Measurements from ENCODE around the gene VAV1. TPM values are rescaled to one million over a fixed set of nuclear protein-coding genes. Genes with fewer than 3 reads are reported as not detected.

The VAV1 gene
- total and polyA plus RNA-seq, 2 of the 13 experiments (the other 11 are each of a cell fraction or from before 2014, with no cell fraction given), result not detected

DNA sequence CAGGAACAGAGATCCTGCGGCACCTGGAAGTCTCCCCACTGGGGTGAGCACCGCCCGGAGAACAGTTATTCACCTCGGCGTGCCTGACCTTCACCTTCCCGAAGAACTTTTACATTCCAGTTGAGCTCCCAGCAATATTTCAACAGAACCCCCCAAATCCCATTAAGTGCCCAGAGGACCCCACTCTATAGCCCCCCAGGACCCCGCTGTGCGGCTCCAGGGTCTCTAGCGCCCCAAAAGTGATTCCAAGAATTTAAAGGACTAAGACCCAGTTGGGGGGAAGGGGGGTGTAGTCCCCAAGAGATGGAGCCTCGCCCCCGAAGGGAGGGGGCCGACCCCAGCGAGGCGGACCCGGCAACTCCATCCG is 35.6 kb upstream of the VAV1 start (continued):
- TF ChIP-seq CREM (IDR thresholded peaks at IDR 0.05), result no peak
- TF ChIP-seq CREM (CRISPR knock-in tag; IDR thresholded peaks at IDR 0.05), result no peak
- 0 out of 2 replicates have a peak, but pooled peaks have one; percentile 67 for TF ChIP-seq ZNF430 (CRISPR knock-in tag; IDR thresholded peaks at IDR 0.05)
- TF ChIP-seq ZSCAN9 (CRISPR knock-in tag; IDR thresholded peaks at IDR 0.05; ENCODE audit: borderline replicate concordance), result 0 out of 2 replicates have a peak, but pooled peaks have one; percentile 5
- no peak for TF ChIP-seq CENPBD1 (CRISPR knock-in tag; IDR thresholded peaks at IDR 0.05; ENCODE audit: borderline replicate concordance, low read depth)
- TF ChIP-seq ZNF678 (CRISPR knock-in tag; IDR thresholded peaks at IDR 0.05), result no peak
- no peak for TF ChIP-seq LCORL (IDR thresholded peaks at IDR 0.05)
- no peak for TF ChIP-seq LCORL (CRISPR knock-in tag; IDR thresholded peaks at IDR 0.05)
- TF ChIP-seq ZBTB46 (CRISPR knock-in tag; IDR thresholded peaks at IDR 0.05; ENCODE audit: borderline replicate concordance), result no peak
- peak; percentile 30; the same call in 1 of the 2 replicates for TF ChIP-seq ZNF317 (CRISPR knock-in tag; IDR thresholded peaks at IDR 0.05)
- no peak for TF ChIP-seq MTF2 (CRISPR knock-in tag; IDR thresholded peaks at IDR 0.05; ENCODE audit: borderline replicate concordance)
- TF ChIP-seq SCMH1 (CRISPR knock-in tag; IDR thresholded peaks at IDR 0.05; ENCODE audit: borderline replicate concordance), result no peak
- TF ChIP-seq ZNF615 (CRISPR knock-in tag; IDR thresholded peaks at IDR 0.05; ENCODE audit: borderline replicate concordance), result no peak
- no peak for TF ChIP-seq AGO2 (optimal IDR thresholded peaks at IDR 0.05; ENCODE audit: low read depth, low read length)
- no peak for TF ChIP-seq ZNF790 (CRISPR knock-in tag; IDR thresholded peaks at IDR 0.05; ENCODE audit: borderline replicate concordance)
- no peak for TF ChIP-seq ZNF136 (CRISPR knock-in tag; IDR thresholded peaks at IDR 0.05; ENCODE audit: low read depth)
- TF ChIP-seq ZNF747 (CRISPR knock-in tag; IDR thresholded peaks at IDR 0.05; ENCODE audit: borderline replicate concordance), result no peak
- no peak for TF ChIP-seq MLXIP (CRISPR knock-in tag; IDR thresholded peaks at IDR 0.05; ENCODE audit: borderline replicate concordance)
- no peak for TF ChIP-seq ZNF337 (CRISPR knock-in tag; IDR thresholded peaks at IDR 0.05; ENCODE audit: borderline replicate concordance, low read depth)
- TF ChIP-seq, protein P1, sequence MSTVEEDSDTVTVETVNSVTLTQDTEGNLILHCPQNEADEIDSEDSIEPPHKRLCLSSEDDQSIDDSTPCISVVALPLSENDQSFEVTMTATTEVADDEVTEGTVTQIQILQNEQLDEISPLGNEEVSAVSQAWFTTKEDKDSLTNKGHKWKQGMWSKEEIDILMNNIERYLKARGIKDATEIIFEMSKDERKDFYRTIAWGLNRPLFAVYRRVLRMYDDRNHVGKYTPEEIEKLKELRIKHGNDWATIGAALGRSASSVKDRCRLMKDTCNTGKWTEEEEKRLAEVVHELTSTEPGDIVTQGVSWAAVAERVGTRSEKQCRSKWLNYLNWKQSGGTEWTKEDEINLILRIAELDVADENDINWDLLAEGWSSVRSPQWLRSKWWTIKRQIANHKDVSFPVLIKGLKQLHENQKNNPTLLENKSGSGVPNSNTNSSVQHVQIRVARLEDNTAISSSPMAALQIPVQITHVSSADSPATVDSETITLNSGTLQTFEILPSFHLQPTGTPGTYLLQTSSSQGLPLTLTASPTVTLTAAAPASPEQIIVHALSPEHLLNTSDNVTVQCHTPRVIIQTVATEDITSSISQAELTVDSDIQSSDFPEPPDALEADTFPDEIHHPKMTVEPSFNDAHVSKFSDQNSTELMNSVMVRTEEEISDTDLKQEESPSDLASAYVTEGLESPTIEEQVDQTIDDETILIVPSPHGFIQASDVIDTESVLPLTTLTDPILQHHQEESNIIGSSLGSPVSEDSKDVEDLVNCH (CRISPR knock-in tag; IDR thresholded peaks at IDR 0.05), result no peak
